ENCODE results near the gene GRK3.
"Not testable (repeated sequence)": the region's sequence is repeated elsewhere in the genome, so short reads cannot be mapped to it uniquely, and the experiment has no call there.

Gene GRK3

GRCh38 chr22:25557218-25557617, 7.3 kb upstream of the GRK3 start:
- no peak for DNase-seq (ENCODE audit: low read depth in 1 of 2, low spot score in 1 of 2)
- TF ChIP-seq GABPA (IDR thresholded peaks at IDR 0.05; ENCODE audit: low read depth) = no peak
- no peak for TF ChIP-seq SPI1 (IDR thresholded peaks at IDR 0.05; ENCODE audit: borderline replicate concordance, low read depth)
- no peak for TF ChIP-seq POLR2AphosphoS5 (IDR thresholded peaks at IDR 0.05; ENCODE audit: low read depth)
- no peak for TF ChIP-seq REST (IDR thresholded peaks at IDR 0.05; ENCODE audit: insufficient replicate concordance, low read depth)
- no peak for TF ChIP-seq CTCF (IDR thresholded peaks at IDR 0.05; ENCODE audit: insufficient read depth, low read length)

GRCh38 chr22:25558341-25558740, 6.1 kb upstream of the GRK3 start:
- no peak for DNase-seq (ENCODE audit: low read depth in 1 of 2, low spot score in 1 of 2)
- TF ChIP-seq REST (IDR thresholded peaks at IDR 0.05; ENCODE audit: insufficient replicate concordance, low read depth) (no peak), POLR2AphosphoS5 (IDR thresholded peaks at IDR 0.05; ENCODE audit: low read depth) (no peak), GABPA (IDR thresholded peaks at IDR 0.05; ENCODE audit: low read depth) (no peak), CTCF (IDR thresholded peaks at IDR 0.05; ENCODE audit: insufficient read depth, low read length) (no peak), SPI1 (IDR thresholded peaks at IDR 0.05; ENCODE audit: borderline replicate concordance, low read depth) (no peak)
- Histone ChIP-seq H3K27me3 (ENCODE audit: insufficient read depth, poor library complexity, severe bottlenecking) (no peaks in the 10 kb centered on the region), H3K27ac (replicated peaks) (no peak overlapping the region), H3K4me3 (replicated peaks; ENCODE audit: insufficient read depth, low read length) (no peak overlapping the region)

More at GRCh38 chr22:25557218-25557617, 7.3 kb upstream of the GRK3 start:
- Histone ChIP-seq H3K27ac (replicated peaks) (no peak overlapping the region), H3K27me3 (ENCODE audit: insufficient read depth, poor library complexity, severe bottlenecking) (no peaks in the 10 kb centered on the region), H3K4me3 (replicated peaks; ENCODE audit: insufficient read depth, low read length) (no peak overlapping the region)

DNA sequence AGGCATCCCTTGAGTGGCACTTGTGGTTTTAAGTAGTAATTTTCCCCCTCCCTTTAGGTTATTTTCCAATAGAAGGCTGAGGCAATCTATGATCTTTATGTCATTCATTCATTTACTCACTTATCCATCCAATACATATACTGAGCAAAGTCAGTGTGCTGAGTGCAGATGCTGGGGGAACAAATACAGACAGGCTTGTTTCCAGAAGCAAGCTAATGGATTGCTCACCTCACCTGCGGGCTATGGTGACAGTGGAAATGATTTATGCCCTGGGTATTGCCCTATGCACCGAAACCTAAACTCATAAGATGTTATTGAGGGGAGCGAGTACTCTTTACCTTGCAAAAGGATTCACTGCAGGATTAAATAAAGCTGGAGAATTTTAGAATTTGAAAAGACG, 4.6 kb upstream of the GRK3 start:
- not testable (repeated sequence) for H3K27ac ChIP-seq (replicated peaks); DNase-seq (ENCODE audit: low read depth in 1 of 2, low spot score in 1 of 2); H3K27me3 ChIP-seq (ENCODE audit: insufficient read depth, poor library complexity, severe bottlenecking); H3K4me3 ChIP-seq (replicated peaks; ENCODE audit: insufficient read depth, low read length)

- H3K4me3 ChIP-seq (replicated peaks; ENCODE audit: insufficient read depth, low read length) = not testable (repeated sequence)
Measured at GRCh38 chr22:25561182-25561581, 3.3 kb upstream of the GRK3 start.

GRCh38 chr22:25561927-25562326, 2.5 kb upstream of the GRK3 start:
- not testable (repeated sequence) for DNase-seq (ENCODE audit: low read depth in 1 of 2, low spot score in 1 of 2); H3K27me3 ChIP-seq (ENCODE audit: insufficient read depth, poor library complexity, severe bottlenecking); H3K4me3 ChIP-seq (replicated peaks; ENCODE audit: insufficient read depth, low read length); H3K27ac ChIP-seq (replicated peaks)
- peak; percentile 79 for TF ChIP-seq SPI1 (IDR thresholded peaks at IDR 0.05; ENCODE audit: borderline replicate concordance, low read depth)

More at GRCh38 chr22:25561182-25561581, 3.3 kb upstream of the GRK3 start:
- not testable (repeated sequence) for H3K27ac ChIP-seq (replicated peaks); H3K27me3 ChIP-seq (ENCODE audit: insufficient read depth, poor library complexity, severe bottlenecking); DNase-seq (ENCODE audit: low read depth in 1 of 2, low spot score in 1 of 2)
